ENCODE measurements around the gene FBXO28. TPM values are rescaled to one million over a fixed set of nuclear protein-coding genes. Genes with fewer than 3 reads are reported as not detected.

FBXO28 gene
- total RNA-seq, 4 donors from 2014 or later, result 40.2 to 65.7 (median 45.7) TPM

GRCh38 chr1:224108991-224109390 is 4.9 kb upstream of the FBXO28 start:
- Histone ChIP-seq H3K4me3 (no peak overlapping the region), H3K36me3 (no peaks in the 10 kb centered on the region), H3K9me3 (no peaks in the 10 kb centered on the region), H3K27me3 (peaks cover 3% of the 10 kb centered on the region), H3K27ac (no peak overlapping the region), H3K4me1 (peaks cover 10% of the 10 kb centered on the region)
- DNase-seq (ENCODE audit: low spot score in 2 of 2), result no peak
- TF ChIP-seq EP300 (IDR thresholded peaks at IDR 0.05), result no peak
- TF ChIP-seq POLR2AphosphoS5 (IDR thresholded peaks at IDR 0.05), result no peak

GRCh38 chr1:224109981-224110380 is 3.9 kb upstream of the FBXO28 start:
- Histone ChIP-seq H3K9me3 (no peaks in the 10 kb centered on the region), H3K4me3 (no peak overlapping the region), H3K36me3 (no peaks in the 10 kb centered on the region), H3K27ac (no peak overlapping the region), H3K4me1 (peaks cover 13% of the 10 kb centered on the region), H3K27me3 (peaks cover 3% of the 10 kb centered on the region)
- TF ChIP-seq POLR2AphosphoS5 (IDR thresholded peaks at IDR 0.05) (no peak), EP300 (IDR thresholded peaks at IDR 0.05) (no peak), CTCF (IDR thresholded peaks at IDR 0.05) (no peak)
- 95% methylated on average over 1 of the region's 1 CpG for WGBS
- no peak for DNase-seq (ENCODE audit: low spot score in 2 of 2)

GRCh38 chr1:224113005-224113404 is 906 bp upstream of the FBXO28 start:
- Histone ChIP-seq H3K27ac (no peak overlapping the region), H3K36me3 (no peaks in the 10 kb centered on the region), H3K4me1 (peaks cover 29% of the 10 kb centered on the region), H3K4me3 (peak overlapping the region; percentile 83), H3K27me3 (no peaks in the 10 kb centered on the region), H3K9me3 (no peaks in the 10 kb centered on the region)
- TF ChIP-seq POLR2A (IDR thresholded peaks at IDR 0.05), result no peak
- no peak for TF ChIP-seq CTCF (IDR thresholded peaks at IDR 0.05)
- TF ChIP-seq POLR2AphosphoS5 (IDR thresholded peaks at IDR 0.05), result no peak
- no peak for TF ChIP-seq EP300 (IDR thresholded peaks at IDR 0.05)
- 52% methylated on average over 10 of the region's 10 CpGs for WGBS
- no peak for DNase-seq (ENCODE audit: low spot score in 2 of 2)

- WGBS, result 49% methylated on average over 2 of the region's 2 CpGs
- no peaks in the 10 kb centered on the region for H3K9me3 ChIP-seq
- no peak for TF ChIP-seq EP300 (IDR thresholded peaks at IDR 0.05)
- TF ChIP-seq POLR2AphosphoS5 (IDR thresholded peaks at IDR 0.05), result no peak
- no peak for TF ChIP-seq POLR2A (IDR thresholded peaks at IDR 0.05)
- TF ChIP-seq CTCF (IDR thresholded peaks at IDR 0.05), result no peak
These were observed 380 bp upstream of the FBXO28 start for GRCh38 chr1:224113545-224113917.

GRCh38 chr1:224114787-224115175 is 870 bp downstream of the FBXO28 start:
- Histone ChIP-seq H3K9me3 (no peaks in the 10 kb centered on the region), H3K27me3 (no peaks in the 10 kb centered on the region), H3K36me3 (no peaks in the 10 kb centered on the region), H3K27ac (peak overlapping the region; percentile 87), H3K4me3 (peak overlapping the region; percentile 83), H3K4me1 (peaks cover 29% of the 10 kb centered on the region)
- no peak for TF ChIP-seq POLR2AphosphoS5 (IDR thresholded peaks at IDR 0.05)
- no peak for TF ChIP-seq EP300 (IDR thresholded peaks at IDR 0.05)
- no peak for TF ChIP-seq CTCF (IDR thresholded peaks at IDR 0.05)
- TF ChIP-seq POLR2A (IDR thresholded peaks at IDR 0.05), result no peak
- no peak for DNase-seq (ENCODE audit: low spot score in 2 of 2)
- WGBS, result under 1% methylated on average over 11 of the region's 11 CpGs

More at GRCh38 chr1:224113545-224113917, 380 bp upstream of the FBXO28 start:
- peak overlapping the region; percentile 87 for H3K27ac ChIP-seq
- peak overlapping the region; percentile 83 for H3K4me3 ChIP-seq
- no peaks in the 10 kb centered on the region for H3K27me3 ChIP-seq
- peaks cover 29% of the 10 kb centered on the region for H3K4me1 ChIP-seq
- DNase-seq (ENCODE audit: low spot score in 2 of 2), result no peak
- no peaks in the 10 kb centered on the region for H3K36me3 ChIP-seq

- Histone ChIP-seq H3K9me3 (no peaks in the 10 kb centered on the region), H3K4me3 (no peak overlapping the region), H3K27ac (no peak overlapping the region), H3K36me3 (no peaks in the 10 kb centered on the region), H3K4me1 (peaks cover 29% of the 10 kb centered on the region), H3K27me3 (no peaks in the 10 kb centered on the region)
- WGBS, result 11% methylated on average over 4 of the region's 4 CpGs
- TF ChIP-seq EP300 (IDR thresholded peaks at IDR 0.05), result no peak
- TF ChIP-seq CTCF (IDR thresholded peaks at IDR 0.05), result peak in 1 of 2 donors; percentile 35
- DNase-seq (ENCODE audit: low spot score in 2 of 2), result no peak
These were observed 2.2 kb downstream of the FBXO28 start for GRCh38 chr1:224116131-224116530.
